Upper lobe of right lung (tissue), 1 donor: ENCODE data around the gene SVIL. TPM values are rescaled to one million over a fixed set of nuclear protein-coding genes. Genes with fewer than 3 reads are reported as not detected.
"Not testable (repeated sequence)": the region's sequence is repeated elsewhere in the genome, so short reads cannot be mapped to it uniquely, and the experiment has no call there.

Experiments used
- ATAC-seq: fragments of 200-7000 bp; cut with Tn5 transposase; one replicate; pipeline ENCODE4 v1.9.1; 2020; ENCODE audit warnings: mild to moderate bottlenecking, moderate library complexity
- DNase-seq: peaks from one replicate; pipeline ENCODE4 v3.0.0-alpha.2; 2020
- H3K27ac ChIP-seq: fragments of 200-600 bp; one replicate; pipeline ENCODE4 v1.8.0; 2022
- H3K27me3 ChIP-seq: fragments of 200-600 bp; one replicate; pipeline ENCODE4 v1.8.0; 2022; ENCODE audit warnings: mild to moderate bottlenecking
- H3K36me3 ChIP-seq: fragments of 200-600 bp; one replicate; pipeline ENCODE4 v1.8.0; 2022
- H3K4me1 ChIP-seq: fragments of 200-600 bp; one replicate; pipeline ENCODE4 v1.8.0; 2022
- H3K4me3 ChIP-seq: fragments of 200-600 bp; one replicate; pipeline ENCODE4 v1.8.0; 2022; ENCODE audit warnings: mild to moderate bottlenecking
- H3K9me3 ChIP-seq: fragments of 200-600 bp; one replicate; pipeline ENCODE4 v1.8.0; 2022
- CTCF ChIP-seq: fragments of 200-600 bp; IDR thresholded peaks from one replicate; pipeline ENCODE4 v1.8.0; 2022; ENCODE audit warnings: antibody characterized with exemption
- intact Hi-C: fragments of 100-400 bp; cut with DNase I; formaldehyde crosslinking; loops from one replicate; pipeline ENCODE4 v1.11.0; 2022
- total RNA-seq: library from RNA; stranded (reverse); fragmentation: NEBNext Ultra II Directional; extraction: Animal tissue kit (Norgen Biotek cat#: 25700); gene quantifications from one replicate; pipeline ENCODE4 v1.2.1, GENCODE V29; 2021
- donor health status: DM: no; HTN: yes; CAD: no; lungs with severe emphysema.

SVIL gene
- total RNA-seq, 1 donor from 2014 or later: 106 TPM

GRCh38 chr10:29586509-29586908 is 48.3 kb downstream of the SVIL start:
- ATAC-seq (no peak), DNase-seq (no peak)
- Histone ChIP-seq H3K9me3 (no peaks in the 10 kb centered on the region), H3K4me1 (peaks cover 24% of the 10 kb centered on the region), H3K27ac (no peak overlapping the region), H3K36me3 (no peaks in the 10 kb centered on the region), H3K27me3 (no peaks in the 10 kb centered on the region), H3K4me3 (no peak overlapping the region)
- no peak for TF ChIP-seq CTCF
- intact Hi-C loops: no loop called here

- ATAC-seq: no peak
- Histone ChIP-seq H3K27me3 (no peaks in the 10 kb centered on the region), H3K9me3 (no peaks in the 10 kb centered on the region), H3K36me3 (no peaks in the 10 kb centered on the region), H3K27ac (no peak overlapping the region), H3K4me3 (no peak overlapping the region), H3K4me1 (peaks cover 20% of the 10 kb centered on the region)
- intact Hi-C loops: no loop called here
- no peak for TF ChIP-seq CTCF
- DNase-seq: no peak
Measured at GRCh38 chr10:29585488-29585976, 49.2 kb downstream of the SVIL start.

- no peak overlapping the region for H3K4me3 ChIP-seq
- ATAC-seq: no peak
- no peaks in the 10 kb centered on the region for H3K9me3 ChIP-seq
- DNase-seq: no peak
- H3K27ac ChIP-seq: no peak overlapping the region
- no peaks in the 10 kb centered on the region for H3K36me3 ChIP-seq
- H3K4me1 ChIP-seq: peaks cover 9% of the 10 kb centered on the region
- intact Hi-C loops: no loop called here
- H3K27me3 ChIP-seq: no peaks in the 10 kb centered on the region
- no peak for TF ChIP-seq CTCF
Measured at GRCh38 chr10:29584436-29584835, 50.3 kb downstream of the SVIL start.

GRCh38 chr10:29583674-29584073 is 51.1 kb downstream of the SVIL start:
- peaks cover 3% of the 10 kb centered on the region for H3K4me1 ChIP-seq
- no peak for TF ChIP-seq CTCF
- no peaks in the 10 kb centered on the region for H3K27me3 ChIP-seq
- H3K27ac ChIP-seq: no peak overlapping the region
- intact Hi-C loops: no loop called here
- ATAC-seq (no peak), DNase-seq (no peak)
- H3K9me3 ChIP-seq: no peaks in the 10 kb centered on the region
- no peaks in the 10 kb centered on the region for H3K36me3 ChIP-seq
- H3K4me3 ChIP-seq: no peak overlapping the region

GRCh38 chr10:29582769-29583168 is 52.0 kb downstream of the SVIL start:
- intact Hi-C loops, H3K27ac ChIP-seq, ATAC-seq, H3K27me3 ChIP-seq, H3K36me3 ChIP-seq, H3K9me3 ChIP-seq, H3K4me3 ChIP-seq, DNase-seq, H3K4me1 ChIP-seq: not testable (repeated sequence)

GRCh38 chr10:29579455-29579970 is 55.3 kb downstream of the SVIL start:
- no peak for DNase-seq
- peaks cover 3% of the 10 kb centered on the region for H3K4me1 ChIP-seq
- no peaks in the 10 kb centered on the region for H3K9me3 ChIP-seq
- TF ChIP-seq CTCF: no peak
- no peaks in the 10 kb centered on the region for H3K27me3 ChIP-seq
- no peak for ATAC-seq
- no peak overlapping the region for H3K27ac ChIP-seq
- no peak overlapping the region for H3K4me3 ChIP-seq
- H3K36me3 ChIP-seq: no peaks in the 10 kb centered on the region
- intact Hi-C loops: no loop called here
